HepG2 (cell line): ENCODE data around the gene TMEM151A. TPM values are rescaled to one million over a fixed set of nuclear protein-coding genes. Genes with fewer than 3 reads are reported as not detected.

ENCODE experiments used
- ARID2 ChIP-seq: sonication (generic); formaldehyde crosslinking; IDR thresholded peaks from 2 replicates; pipeline ENCODE4 v1.8.1; 2022; ENCODE audit warnings: mild to moderate bottlenecking, missing genetic modification reagents, borderline replicate concordance
- GABPA ChIP-seq, 2 experiments: IDR thresholded peaks; 2 replicates each; pipeline ENCODE4 v1.6.1; 2011 to 2016; ENCODE audit warnings: low read depth in 2 of 2, low read length in 1 of 2, missing biosample characterization in 1 of 2, missing genetic modification characterization in 1 of 2
- GATAD1 ChIP-seq: IDR thresholded peaks from 2 replicates; pipeline ENCODE4 v1.6.1; 2016; ENCODE audit warnings: missing genetic modification reagents, missing compliant biosample characterization
- MBNL3 ChIP-seq: fragments of 250-450 bp; sonication (Bioruptor Pico); conservative IDR thresholded peaks from 2 replicates; pipeline ENCODE4 v1.8.0; 2022; ENCODE audit warnings: mild to moderate bottlenecking, inconsistent platforms
- MEIS2 ChIP-seq: sonication (generic); formaldehyde crosslinking; IDR thresholded peaks from 2 replicates; pipeline ENCODE4 v1.9.0; 2021; ENCODE audit warnings: mild to moderate bottlenecking, missing genetic modification reagents
- NFE2 ChIP-seq: sonication (generic); formaldehyde crosslinking; IDR thresholded peaks from 2 replicates; pipeline ENCODE4 v1.4.0; 2020; ENCODE audit warnings: missing genetic modification reagents
- TAF1 ChIP-seq: sonication (generic); formaldehyde crosslinking; IDR thresholded peaks from 2 replicates; pipeline ENCODE4 v1.4.0; 2020; ENCODE audit warnings: missing genetic modification reagents
- TBL1XR1 ChIP-seq: fragments of 150-350 bp; IDR thresholded peaks from 2 replicates; pipeline ENCODE4 v1.6.1; 2014; ENCODE audit warnings: borderline replicate concordance, low read length; ENCODE audit not compliant: partially characterized antibody
- ZBTB40 ChIP-seq, 2 experiments: fragments of 450-650 bp in 1 of 2; sonication (generic) in 1 of 2; formaldehyde crosslinking in 1 of 2; IDR thresholded peaks; 2 replicates each; pipeline versions ENCODE4 v1.6.1 to v1.8.0; 2016 to 2022; ENCODE audit warnings: antibody characterized with exemption in 1 of 2, mild to moderate bottlenecking in 1 of 2, missing genetic modification reagents in 1 of 2
- ZNF20 ChIP-seq: sonication (generic); formaldehyde crosslinking; IDR thresholded peaks from 2 replicates; pipeline ENCODE4 v1.4.0; 2020; ENCODE audit warnings: mild to moderate bottlenecking, moderate library complexity, missing genetic modification reagents
- ZNF263 ChIP-seq: sonication (generic); formaldehyde crosslinking; IDR thresholded peaks from 2 replicates; pipeline ENCODE4 v1.4.0; 2020; ENCODE audit warnings: missing genetic modification reagents
- ZNF292 ChIP-seq: sonication (generic); formaldehyde crosslinking; IDR thresholded peaks from 2 replicates; pipeline ENCODE4 v1.8.1; 2022; ENCODE audit warnings: mild to moderate bottlenecking, low read depth, missing genetic modification reagents, borderline replicate concordance
- ZNF30 ChIP-seq: sonication (generic); formaldehyde crosslinking; IDR thresholded peaks from 2 replicates; pipeline ENCODE4 v1.5.0; 2020; ENCODE audit warnings: mild to moderate bottlenecking, missing genetic modification reagents
- ZNF335 ChIP-seq: sonication (generic); formaldehyde crosslinking; IDR thresholded peaks from 2 replicates; pipeline ENCODE4 v1.4.0; 2020; ENCODE audit warnings: missing genetic modification reagents
- ZNF670 ChIP-seq: sonication (generic); formaldehyde crosslinking; IDR thresholded peaks from 2 replicates; pipeline ENCODE4 v1.8.0; 2022; ENCODE audit warnings: mild to moderate bottlenecking, missing genetic modification reagents, borderline replicate concordance
- ZNF713 ChIP-seq: sonication (generic); formaldehyde crosslinking; IDR thresholded peaks from 2 replicates; pipeline ENCODE4 v1.4.0; 2020; ENCODE audit warnings: mild to moderate bottlenecking, missing genetic modification reagents
- ZNF773 ChIP-seq: sonication (generic); formaldehyde crosslinking; IDR thresholded peaks from 2 replicates; pipeline ENCODE4 v1.4.0; 2020; ENCODE audit warnings: missing genetic modification reagents, borderline replicate concordance
- ZNF782 ChIP-seq: sonication (generic); formaldehyde crosslinking; IDR thresholded peaks from 2 replicates; pipeline ENCODE4 v1.4.0; 2020; ENCODE audit warnings: missing genetic modification reagents, mild to moderate bottlenecking, borderline replicate concordance
- polyA plus RNA-seq, 8 experiments: library from polyadenylated mRNA; depleted of rRNA in 3 of 8; stranded (reverse) in 7 of 8; unstranded in 1 of 8; fragments of >200 nt; fragmentation: Illumina TruSeq in 4 of 8; extraction: Trizol in 4 of 8; gene quantifications; 2 replicates each; pipeline versions ENCODE4 v1.2.1 to v1.2.3, GENCODE V29; 2011 to 2016; ENCODE audit warnings: low read depth in 4 of 8, missing spikeins in 1 of 8, mixed read lengths in 1 of 8; ENCODE audit not compliant: insufficient read depth in 1 of 8
- total RNA-seq, 5 experiments: library from RNA; depleted of rRNA; stranded (reverse); fragments of >200 nt; fragmentation: Illumina TruSeq; extraction: Trizol; gene quantifications; 2 replicates each; pipeline ENCODE4 v1.2.3, GENCODE V29; 2016; ENCODE audit warnings: low read depth in 1 of 5

TMEM151A gene
- total and polyA plus RNA-seq, 2 of the 13 experiments (the other 11 are each of a cell fraction or from before 2014, with no cell fraction given), result 0.18 to 0.33 TPM

- TF ChIP-seq ZBTB40 (IDR thresholded peaks at IDR 0.05), result no peak
- TF ChIP-seq ZBTB40 (CRISPR knock-in tag; IDR thresholded peaks at IDR 0.05), result peak; percentile 72
- TF ChIP-seq ZNF292 (CRISPR knock-in tag), result peak; percentile 89
- no peak for TF ChIP-seq ZNF20 (CRISPR knock-in tag)
- peak; percentile 80 for TF ChIP-seq GATAD1
- no peak for TF ChIP-seq MBNL3 (CRISPR knock-in tag)
- no peak for TF ChIP-seq ARID2 (CRISPR knock-in tag)
- no peak for TF ChIP-seq NFE2 (CRISPR knock-in tag)
- TF ChIP-seq ZNF782, result no peak
- TF ChIP-seq MEIS2 (CRISPR knock-in tag), result peak; percentile 49; the same call in 1 of the 2 replicates
- no peak for TF ChIP-seq TBL1XR1
- TF ChIP-seq ZNF335 (CRISPR knock-in tag), result 0 out of 2 replicates have a peak, but pooled peaks have one; percentile 25
- TF ChIP-seq GABPA (IDR thresholded peaks at IDR 0.05; ENCODE audit: low read depth, low read length), result no peak
- TF ChIP-seq GABPA (CRISPR knock-in tag; IDR thresholded peaks at IDR 0.05; ENCODE audit: low read depth), result peak; percentile 73
- TF ChIP-seq TAF1, result peak; percentile 40; the same call in 1 of the 2 replicates
- peak; percentile 97 for TF ChIP-seq ZNF670 (CRISPR knock-in tag)
- TF ChIP-seq ZNF773, result no peak
- TF ChIP-seq ZNF713 (CRISPR knock-in tag), result no peak
- TF ChIP-seq ZNF263 (CRISPR knock-in tag), result no peak
- no peak for TF ChIP-seq ZNF30 (CRISPR knock-in tag)
These were observed 44.8 kb downstream of the TMEM151A start, which contains the start of gene RIN1 (continued) for GRCh38 chr11:66336234-66337102.
